Measurements from ENCODE around the gene PTPRM. TPM values are rescaled to one million over a fixed set of nuclear protein-coding genes. Genes with fewer than 3 reads are reported as not detected.

Gene PTPRM
- total RNA-seq, 1 experiment from 2014 or later, result 14.5 TPM

DNA sequence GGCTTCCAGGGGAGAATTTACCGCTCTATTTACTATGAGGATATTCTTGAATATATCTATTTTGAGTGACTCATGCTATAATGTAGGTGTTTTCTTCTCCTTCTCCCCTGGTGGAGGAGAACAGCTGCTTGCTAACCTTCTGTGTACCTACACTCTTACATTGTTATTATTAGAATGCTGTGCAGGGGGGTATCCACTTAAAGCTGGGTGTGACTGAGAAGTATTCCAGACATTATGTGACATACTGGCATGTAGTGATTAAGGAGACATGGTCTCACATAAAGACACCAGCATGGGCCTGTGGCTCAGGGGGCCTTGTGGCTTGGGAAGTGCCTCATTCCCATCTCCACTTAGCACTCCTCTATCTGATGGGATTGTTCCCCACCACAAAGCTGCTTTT is 287.9 kb downstream of the PTPRM start:
- Histone ChIP-seq H2AFZ (ENCODE audit: low read depth, low read length, poor library complexity, severe bottlenecking) (no peak overlapping the region), H3K9me2 (ENCODE audit: insufficient read depth) (no peaks in the 10 kb centered on the region), H3K9me3 (ENCODE audit: control insufficient read depth in 1 of 2, insufficient read depth in 1 of 2, low read depth in 1 of 2, low read length in 2 of 2) (no peaks in the 10 kb centered on the region), H4K20me1 (ENCODE audit: insufficient read depth) (no peaks in the 10 kb centered on the region), H3K4me1 (ENCODE audit: control insufficient read depth in 1 of 2, insufficient read depth in 2 of 2, low read length in 2 of 2) (peaks cover 0 to 9% of the 10 kb centered on the region in 2 experiments; a peak in 2 of 4 replicates), H3K79me2 (ENCODE audit: insufficient read depth, low read length) (no peaks in the 10 kb centered on the region), H3K9ac (ENCODE audit: low read length) (no peak overlapping the region), H3K27me3 (ENCODE audit: insufficient read depth, low read length) (no peaks in the 10 kb centered on the region), H3K36me3 (ENCODE audit: control insufficient read depth in 1 of 2, insufficient read depth in 2 of 2, low read length in 2 of 2) (no peaks in the 10 kb centered on the region), H3K27ac (ENCODE audit: low read depth, low read length) (no peak overlapping the region), H3K4me2 (ENCODE audit: low read length) (no peak overlapping the region), H3K4me3 (replicated peaks in 1 of 2; ENCODE audit: low read depth in 1 of 2, low read length in 2 of 2) (no peak overlapping the region)
- intact Hi-C loops (cut with micrococcal nuclease), result no loop called here
- ATAC-seq, result no peak
- BruUV-seq (replicated peaks), result no TSS peak
- no peak for DNase-seq (ENCODE audit: low read depth, low spot score)
- POLR2A ChIA-PET, result no interaction called here
- TF ChIP-seq EZH2phosphoT487 (IDR thresholded peaks at IDR 0.05; ENCODE audit: borderline replicate concordance) (no peak), ZNF274 (IDR thresholded peaks at IDR 0.05; ENCODE audit: low read depth, low read length) (no peak), RAD21 (IDR thresholded peaks at IDR 0.05; ENCODE audit: low read depth) (no peak), SRF (IDR thresholded peaks at IDR 0.05; ENCODE audit: low read depth) (no peak), REST (IDR thresholded peaks at IDR 0.05; ENCODE audit: low read depth) (no peak)
- RAD21 ChIA-PET (ENCODE audit: low non-redundant PET in 1 of 2, low total read pairs in 2 of 2, uncharacterized antibody in 2 of 2, unreplicated experiment in 2 of 2), result no interaction called here
- CTCF ChIA-PET, result no interaction called here

- Histone ChIP-seq H3K36me3 (ENCODE audit: control insufficient read depth in 1 of 2, insufficient read depth in 2 of 2, low read length in 2 of 2) (no peaks in the 10 kb centered on the region), H3K9me3 (ENCODE audit: control insufficient read depth in 1 of 2, insufficient read depth in 1 of 2, low read depth in 1 of 2, low read length in 2 of 2) (no peaks in the 10 kb centered on the region), H3K9me2 (ENCODE audit: insufficient read depth) (no peaks in the 10 kb centered on the region), H3K4me1 (ENCODE audit: control insufficient read depth in 1 of 2, insufficient read depth in 2 of 2, low read length in 2 of 2) (peaks cover 0 to 9% of the 10 kb centered on the region in 2 experiments; a peak in 2 of 4 replicates), H4K20me1 (ENCODE audit: insufficient read depth) (no peaks in the 10 kb centered on the region), H3K27ac (ENCODE audit: low read depth, low read length) (no peak overlapping the region), H3K4me2 (ENCODE audit: low read length) (no peak overlapping the region), H3K27me3 (ENCODE audit: insufficient read depth, low read length) (no peaks in the 10 kb centered on the region), H3K9ac (ENCODE audit: low read length) (no peak overlapping the region), H3K4me3 (replicated peaks in 1 of 2; ENCODE audit: low read depth in 1 of 2, low read length in 2 of 2) (no peak overlapping the region), H3K79me2 (ENCODE audit: insufficient read depth, low read length) (no peaks in the 10 kb centered on the region), H2AFZ (ENCODE audit: low read depth, low read length, poor library complexity, severe bottlenecking) (no peak overlapping the region)
- intact Hi-C loops (cut with micrococcal nuclease), result no loop called here
- ATAC-seq (no peak), DNase-seq (ENCODE audit: low read depth, low spot score) (no peak)
- RAD21 ChIA-PET (ENCODE audit: low non-redundant PET in 1 of 2, low total read pairs in 2 of 2, uncharacterized antibody in 2 of 2, unreplicated experiment in 2 of 2), result no interaction called here
- CTCF ChIA-PET, result no interaction called here
- no TSS peak for BruUV-seq (replicated peaks)
- POLR2A ChIA-PET, result no interaction called here
- no peak for TF ChIP-seq CTCF (IDR thresholded peaks at IDR 0.05 in 2 of 3, conservative IDR thresholded peaks at IDR 0.05 in 1 of 3; ENCODE audit: borderline replicate concordance in 1 of 3, insufficient read depth in 1 of 3, low read depth in 2 of 3, low read length in 2 of 3)
- TF ChIP-seq POLR2A (IDR thresholded peaks at IDR 0.05; ENCODE audit: borderline replicate concordance, extremely low read depth, insufficient read depth, insufficient read length), result no peak
- TF ChIP-seq SP1 (IDR thresholded peaks at IDR 0.05; ENCODE audit: low read depth), result no peak
- TF ChIP-seq RAD21 (IDR thresholded peaks at IDR 0.05; ENCODE audit: low read depth), result no peak
Observed at GRCh38 chr18:7855671-7856070, 288.6 kb downstream of the PTPRM start.

Measured in HCT116 (cell line).